Eye (tissue), 1 donor: ENCODE data around the gene KLHDC1.
"Not testable (repeated sequence)": the region's sequence is repeated elsewhere in the genome, so short reads cannot be mapped to it uniquely, and the experiment has no call there.

Experiments
- DNase-seq: peaks from one replicate; pipeline ENCODE4 v3.0.0-alpha.2; 2015

The KLHDC1 gene

DNA sequence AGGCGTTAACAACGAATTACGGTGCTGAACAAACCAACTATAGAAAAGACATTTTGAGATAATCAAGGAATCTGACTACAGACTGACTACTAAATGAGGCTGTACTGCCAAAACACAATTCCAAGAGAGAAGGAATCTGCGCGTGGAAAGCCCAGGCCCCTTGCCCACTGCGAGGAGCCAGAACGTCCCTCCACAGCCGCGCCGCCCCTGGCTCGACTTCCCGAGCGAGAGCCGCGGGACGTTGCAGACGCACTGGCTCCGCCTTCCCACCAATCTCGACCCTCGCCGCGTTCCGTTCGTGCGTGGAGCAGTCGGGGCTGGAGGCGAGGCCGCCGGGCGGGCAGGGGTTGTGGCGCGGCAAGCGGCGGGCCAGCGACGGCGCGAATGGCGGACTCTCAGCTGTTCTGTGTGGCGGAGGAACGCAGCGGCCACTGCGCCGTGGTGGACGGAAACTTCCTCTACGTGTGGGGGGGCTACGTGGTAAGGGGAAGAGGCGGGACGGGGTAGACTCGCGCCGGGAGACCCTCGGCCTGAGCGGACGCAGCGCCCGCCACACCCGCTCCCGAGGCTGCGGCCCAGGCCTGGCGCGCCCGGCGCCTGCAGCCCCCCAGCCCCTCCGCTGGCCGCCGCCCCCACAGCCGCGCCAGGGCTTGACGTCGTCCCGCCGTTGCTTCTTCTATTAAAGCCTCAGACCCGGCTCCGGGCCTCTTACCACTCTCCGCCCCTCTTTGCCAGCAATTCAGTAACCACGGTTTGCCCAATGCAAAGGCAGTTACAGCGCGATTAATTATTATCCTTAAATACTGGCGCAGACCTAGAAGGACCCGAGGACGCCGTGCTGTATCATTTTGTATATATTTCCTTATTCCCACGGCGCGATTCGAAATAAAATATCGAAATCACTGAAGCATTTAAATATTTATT, at the start of gene KLHDC1:
KLHDC1 (plus strand) TSS at position 310 of the 924 bp plus-strand sequence; CDS start at position 385, 75 bp downstream.
- DNase-seq = peak; percentile 92

GRCh38 chr14:49653508-49653907, 39.4 kb upstream of the KLHDC1 start:
- no peak for DNase-seq

GRCh38 chr14:49654511-49654910, 38.4 kb upstream of the KLHDC1 start:
- no peak for DNase-seq

GRCh38 chr14:49657500-49657899, 35.4 kb upstream of the KLHDC1 start:
- not testable (repeated sequence) for DNase-seq

GRCh38 chr14:49659526-49660455, 33.1 kb upstream of the KLHDC1 start:
- no peak for DNase-seq

DNA sequence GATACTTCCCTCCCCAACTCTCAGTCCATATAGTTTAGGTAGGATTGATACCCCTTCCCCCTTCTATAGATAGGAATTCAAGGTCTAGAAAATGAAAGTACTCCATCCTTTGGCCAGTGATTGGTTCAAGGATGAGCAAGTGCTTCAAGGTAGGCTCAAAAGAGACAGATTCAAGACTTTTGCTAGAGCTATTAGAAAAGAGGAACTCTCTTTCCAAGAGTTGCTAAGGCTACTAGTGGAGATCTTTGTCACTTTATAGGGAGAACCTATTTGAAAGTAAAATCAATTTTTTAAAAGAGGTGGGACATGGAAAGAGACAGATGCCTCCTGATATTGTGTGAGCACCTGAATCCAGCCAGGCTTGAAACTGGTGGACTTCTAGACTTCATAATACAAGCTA, 22.4 kb upstream of the KLHDC1 start:
- no peak for DNase-seq

- DNase-seq = no peak
Observed at GRCh38 chr14:49673586-49673985, 19.3 kb upstream of the KLHDC1 start.

GRCh38 chr14:49677643-49678042, 15.3 kb upstream of the KLHDC1 start:
- no peak for DNase-seq

- no peak for DNase-seq
Observed at GRCh38 chr14:49679271-49679670, 13.6 kb upstream of the KLHDC1 start.

- DNase-seq = no peak
Observed at GRCh38 chr14:49686425-49686824, 6.5 kb upstream of the KLHDC1 start.

GRCh38 chr14:49687942-49688700, 4.8 kb upstream of the KLHDC1 start, which contains the start of gene POLE2:
Gene POLE2, minus strand, starts transcription at chr14:49688214. Its CDS starts 11 bp downstream, at chr14:49688203.
- DNase-seq = peak; percentile 94

GRCh38 chr14:49688701-49689030, 4.3 kb upstream of the KLHDC1 start:
- no peak for DNase-seq

- no peak for DNase-seq
Observed at GRCh38 chr14:49691031-49691430, 1.9 kb upstream of the KLHDC1 start.

DNA sequence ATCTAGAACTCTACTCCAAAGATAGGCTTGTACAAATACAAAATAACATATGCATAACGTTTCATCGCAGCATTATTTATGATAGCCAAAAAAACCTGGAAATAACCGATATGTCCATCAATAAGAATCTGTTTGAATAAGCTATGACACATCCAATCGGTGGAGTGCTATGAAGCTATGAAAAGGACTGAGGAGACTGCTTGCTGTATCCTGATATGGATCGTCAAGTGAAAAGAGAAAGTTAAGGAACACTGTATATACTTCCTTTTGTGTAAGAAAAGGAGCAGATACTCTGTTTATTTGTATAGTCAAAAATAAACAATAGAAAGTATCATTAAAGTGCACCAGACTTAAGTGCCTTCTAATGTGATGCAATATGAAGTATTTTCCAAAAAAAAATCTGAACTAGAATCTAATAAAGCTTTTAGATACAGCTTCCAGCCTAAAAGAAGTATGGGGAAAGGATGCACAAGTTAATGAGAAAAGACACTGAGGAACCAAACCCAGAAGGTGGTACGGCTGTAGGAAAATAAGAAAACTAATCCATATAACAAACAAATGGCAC, 645 bp upstream of the KLHDC1 start:
- no peak for DNase-seq

DNA sequence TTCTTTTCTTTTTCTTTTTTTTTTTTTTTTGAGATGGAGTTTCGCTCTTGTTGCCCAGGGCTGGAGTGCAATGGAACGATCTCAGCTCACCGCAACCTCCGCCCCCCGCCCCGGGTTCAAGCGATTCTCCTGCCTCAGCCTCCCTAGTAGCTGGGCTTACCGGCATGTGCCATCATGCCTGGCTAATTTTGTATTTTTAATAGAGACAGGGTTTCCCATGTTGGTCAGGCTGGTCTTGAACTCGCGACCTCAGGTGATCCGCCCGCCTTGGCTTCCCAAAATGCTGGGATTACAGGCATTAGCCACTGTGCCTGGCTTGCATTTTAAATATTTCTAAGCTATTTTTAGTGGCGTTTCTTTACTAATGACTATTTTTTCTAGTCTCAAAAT, 810 bp downstream of the KLHDC1 start:
- DNase-seq = not testable (repeated sequence)

- no peak for DNase-seq
Observed at GRCh38 chr14:49702725-49703124, 9.8 kb downstream of the KLHDC1 start.

DNA sequence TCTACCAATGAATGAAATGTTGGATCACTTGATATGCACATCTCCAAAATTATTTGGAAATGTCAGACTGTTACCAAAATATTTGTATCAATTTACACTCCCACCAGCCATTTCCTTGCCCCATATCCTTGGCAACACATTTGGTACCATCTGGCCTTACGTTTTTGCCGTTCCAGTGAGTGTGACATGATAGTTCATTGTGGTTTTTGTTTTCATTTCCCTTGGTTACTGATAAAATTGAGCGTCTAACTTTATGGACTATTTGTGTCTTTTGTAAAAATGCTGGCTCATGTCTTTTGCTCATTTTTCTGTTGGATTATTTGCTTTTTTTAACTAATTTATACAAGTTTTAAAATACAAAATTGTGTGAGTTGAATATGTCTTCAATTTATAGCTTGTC, 11.0 kb downstream of the KLHDC1 start:
- peak; percentile 8 for DNase-seq

DNA sequence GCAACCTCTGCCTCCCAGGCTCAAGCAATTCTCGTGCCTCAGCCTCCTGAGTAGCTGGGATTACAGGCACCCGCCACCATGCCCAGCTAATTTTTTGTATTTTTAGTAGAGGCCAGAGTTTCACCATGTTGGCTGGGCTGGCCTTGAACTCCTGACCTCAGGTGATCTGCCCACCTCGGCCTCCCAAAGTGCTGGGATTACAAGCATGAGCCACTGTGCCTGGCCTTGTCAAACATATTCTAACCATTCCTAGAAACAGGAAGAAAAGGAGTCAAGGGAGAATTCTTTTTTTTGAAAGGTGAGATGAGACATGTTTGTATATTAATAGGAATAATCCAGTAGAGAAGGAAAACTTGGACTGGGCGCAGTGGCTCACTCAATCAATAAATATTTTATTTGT, 11.6 kb downstream of the KLHDC1 start:
- DNase-seq = not testable (repeated sequence)

DNA sequence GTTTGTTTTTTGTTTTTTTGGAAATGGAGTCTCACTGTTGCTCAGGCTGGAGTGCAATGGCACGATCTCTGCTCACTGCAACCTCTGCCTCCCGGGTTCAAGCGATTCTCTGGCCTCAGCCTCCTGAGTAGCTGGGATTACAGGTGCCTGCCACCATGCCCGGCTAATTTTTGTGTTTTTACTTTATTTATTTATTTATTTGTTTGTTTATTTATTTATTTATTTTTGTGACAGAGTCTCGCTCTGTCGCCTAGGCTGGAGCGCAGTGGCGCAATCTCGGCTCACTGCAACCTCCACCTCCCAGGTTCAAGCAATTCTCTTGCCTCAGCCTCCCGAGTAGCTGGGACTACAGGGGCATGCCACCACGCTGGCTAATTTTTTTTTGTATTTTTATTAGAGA, 18.1 kb downstream of the KLHDC1 start:
- DNase-seq = not testable (repeated sequence)

DNA sequence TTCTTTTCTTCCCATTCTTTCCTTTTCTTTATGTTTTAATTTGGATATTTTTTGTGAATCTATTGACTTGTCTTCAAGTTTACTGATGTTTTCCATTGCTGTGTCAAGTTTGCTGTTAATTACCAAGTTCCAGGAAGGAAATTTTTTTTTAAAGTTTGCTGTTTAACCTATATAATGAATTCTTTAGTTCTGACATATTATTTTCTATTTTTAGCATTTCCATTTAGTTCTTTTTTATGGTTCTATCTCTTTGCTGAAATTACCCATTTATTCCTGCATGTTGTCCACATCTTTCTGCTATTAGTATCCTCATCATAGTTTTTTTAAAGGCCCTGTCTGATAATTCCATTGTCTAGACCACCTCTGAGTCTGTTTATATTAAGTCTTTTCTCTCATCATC, 27.8 kb downstream of the KLHDC1 start:
- DNase-seq = no peak

DNA sequence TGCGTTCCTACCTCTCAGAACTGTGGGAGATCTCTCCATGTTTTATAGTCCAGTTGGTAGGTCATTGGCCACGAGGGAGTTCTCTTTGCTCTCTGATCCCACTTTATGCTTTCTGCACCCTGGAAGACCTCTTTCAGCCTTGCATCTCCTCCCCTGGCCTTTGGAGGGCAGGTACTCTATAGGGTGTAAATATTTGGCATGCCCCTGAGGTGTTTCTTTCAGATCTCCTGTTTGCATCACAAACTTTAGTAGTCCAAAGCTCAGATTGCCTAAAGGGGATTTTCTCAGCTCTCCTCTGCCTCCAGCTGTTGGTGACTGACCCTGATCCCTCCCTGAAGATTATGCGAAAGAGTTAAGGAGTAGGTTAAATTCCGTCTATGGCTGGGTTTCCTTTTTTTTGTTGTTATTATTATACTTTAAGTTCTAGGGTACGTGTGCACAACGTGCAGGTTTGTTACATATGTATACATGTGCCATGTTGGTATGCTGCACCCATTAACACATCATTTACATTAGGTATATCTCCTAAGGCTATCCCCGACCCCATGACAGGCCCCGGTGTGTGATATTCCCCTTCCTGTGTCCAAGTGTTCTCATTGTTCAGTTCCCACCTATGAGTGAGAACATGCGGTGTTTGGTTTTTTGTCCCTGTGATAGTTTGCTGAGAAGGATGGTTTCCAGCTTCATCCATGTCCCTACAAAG, 29.0 kb downstream of the KLHDC1 start:
- DNase-seq = not testable (repeated sequence)

GRCh38 chr14:49727171-49727570, 34.3 kb downstream of the KLHDC1 start:
- DNase-seq = no peak
